Memory B cell (primary cell): ENCODE data around the gene MEG3.

Experiments
- ATAC-seq: fragments of 150-1000 bp; cut with Tn5 transposase; 2 replicates; pipeline ENCODE4 v1.10.0; 2021; ENCODE audit warnings: low read depth, mild to moderate bottlenecking, moderate library complexity
- DNase-seq, 2 donors: peaks; one replicate each; pipeline ENCODE4 v3.0.0; 2022; ENCODE audit warnings: low spot score in 2 of 2
- H3K27ac Mint-ChIP-seq: one replicate; pipeline ENCODE4 v1.8.0; 2022; ENCODE audit warnings: mild to moderate bottlenecking, moderate library complexity, mixed read lengths
- H3K27me3 Mint-ChIP-seq: one replicate; pipeline ENCODE4 v1.8.0; 2022; ENCODE audit warnings: mixed read lengths
- H3K36me3 Mint-ChIP-seq: one replicate; pipeline ENCODE4 v1.8.0; 2022; ENCODE audit warnings: mild to moderate bottlenecking, mixed read lengths
- H3K4me1 Mint-ChIP-seq: one replicate; pipeline ENCODE4 v1.8.0; 2022; ENCODE audit warnings: mixed read lengths
- H3K4me3 Mint-ChIP-seq: one replicate; pipeline ENCODE4 v1.8.0; 2022; ENCODE audit warnings: mild to moderate bottlenecking, moderate library complexity, mixed read lengths
- H3K9me3 Mint-ChIP-seq: one replicate; pipeline ENCODE4 v1.8.0; 2022; ENCODE audit warnings: mixed read lengths

Gene MEG3

GRCh38 chr14:100884456-100884855 is 58.5 kb downstream of the MEG3 start:
- Mint-ChIP-seq H3K9me3 (peaks cover 14% of the 10 kb centered on the region), H3K27me3 (peaks cover 3% of the 10 kb centered on the region), H3K4me3 (no peak overlapping the region), H3K36me3 (peaks cover 3% of the 10 kb centered on the region), H3K27ac (no peak overlapping the region), H3K4me1 (no peaks in the 10 kb centered on the region)
- no peak for ATAC-seq
- no peak for DNase-seq

- H3K4me1 Mint-ChIP-seq: no peaks in the 10 kb centered on the region
- DNase-seq (no peak), ATAC-seq (no peak)
- no peak overlapping the region for H3K27ac Mint-ChIP-seq
- peaks cover 14% of the 10 kb centered on the region for H3K9me3 Mint-ChIP-seq
- peaks cover 3% of the 10 kb centered on the region for H3K27me3 Mint-ChIP-seq
- H3K4me3 Mint-ChIP-seq: no peak overlapping the region
- peaks cover 3% of the 10 kb centered on the region for H3K36me3 Mint-ChIP-seq
Observed at GRCh38 chr14:100885196-100885595, 59.3 kb downstream of the MEG3 start.

GRCh38 chr14:100885617-100886016 is 59.7 kb downstream of the MEG3 start:
- H3K9me3 Mint-ChIP-seq: peaks cover 12% of the 10 kb centered on the region
- no peaks in the 10 kb centered on the region for H3K4me1 Mint-ChIP-seq
- H3K27ac Mint-ChIP-seq: no peak overlapping the region
- ATAC-seq (no peak), DNase-seq (no peak)
- no peak overlapping the region for H3K4me3 Mint-ChIP-seq
- peaks cover 2% of the 10 kb centered on the region for H3K36me3 Mint-ChIP-seq
- peaks cover 3% of the 10 kb centered on the region for H3K27me3 Mint-ChIP-seq

- Mint-ChIP-seq H3K27me3 (peaks cover 5% of the 10 kb centered on the region), H3K36me3 (peaks cover 2% of the 10 kb centered on the region), H3K9me3 (peaks cover 10% of the 10 kb centered on the region), H3K4me1 (no peaks in the 10 kb centered on the region), H3K4me3 (no peak overlapping the region), H3K27ac (no peak overlapping the region)
- no peak for ATAC-seq
- no peak for DNase-seq
Observed at GRCh38 chr14:100887728-100888335, 61.9 kb downstream of the MEG3 start.

GRCh38 chr14:100888789-100889315 is 62.9 kb downstream of the MEG3 start:
- DNase-seq (no peak), ATAC-seq (no peak)
- H3K36me3 Mint-ChIP-seq: peaks cover 2% of the 10 kb centered on the region
- peaks cover 8% of the 10 kb centered on the region for H3K9me3 Mint-ChIP-seq
- H3K27ac Mint-ChIP-seq: no peak overlapping the region
- peaks cover 5% of the 10 kb centered on the region for H3K27me3 Mint-ChIP-seq
- no peaks in the 10 kb centered on the region for H3K4me1 Mint-ChIP-seq
- no peak overlapping the region for H3K4me3 Mint-ChIP-seq

- H3K27ac Mint-ChIP-seq: no peak overlapping the region
- DNase-seq: no peak
- no peak overlapping the region for H3K4me3 Mint-ChIP-seq
- no peak for ATAC-seq
- no peaks in the 10 kb centered on the region for H3K36me3 Mint-ChIP-seq
- H3K9me3 Mint-ChIP-seq: peaks cover 3% of the 10 kb centered on the region
- no peaks in the 10 kb centered on the region for H3K4me1 Mint-ChIP-seq
- peaks cover 5% of the 10 kb centered on the region for H3K27me3 Mint-ChIP-seq
Observed at GRCh38 chr14:100889641-100890040, 63.7 kb downstream of the MEG3 start.

GRCh38 chr14:100890061-100890850 is 64.3 kb downstream of the MEG3 start:
- H3K9me3 Mint-ChIP-seq: peaks cover 2% of the 10 kb centered on the region
- H3K27ac Mint-ChIP-seq: no peak overlapping the region
- H3K4me3 Mint-ChIP-seq: no peak overlapping the region
- DNase-seq: no peak
- H3K36me3 Mint-ChIP-seq: no peaks in the 10 kb centered on the region
- peaks cover 10% of the 10 kb centered on the region for H3K27me3 Mint-ChIP-seq
- no peak for ATAC-seq
- no peaks in the 10 kb centered on the region for H3K4me1 Mint-ChIP-seq

DNA sequence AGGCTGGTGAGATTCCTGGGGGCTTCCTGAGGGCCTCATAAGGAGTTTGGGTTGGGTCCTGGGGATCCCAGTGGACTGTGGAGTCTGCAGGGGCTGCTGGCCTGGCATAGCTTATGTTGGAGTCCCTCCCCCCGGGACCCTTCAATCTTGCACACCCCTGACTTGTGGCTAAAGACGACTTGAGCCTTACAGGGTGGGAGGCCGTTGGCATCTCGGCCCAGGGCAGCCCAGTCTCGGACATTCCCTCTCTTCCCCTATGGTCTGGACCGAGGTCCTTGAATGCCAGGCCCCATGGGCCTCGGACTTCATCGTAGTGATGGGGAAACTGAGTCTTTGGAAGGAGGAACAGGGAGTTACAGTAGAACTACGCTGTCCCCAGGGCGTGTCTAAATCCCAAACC is 65.1 kb downstream of the MEG3 start:
- Mint-ChIP-seq H3K27me3 (peaks cover 9% of the 10 kb centered on the region), H3K9me3 (no peaks in the 10 kb centered on the region), H3K4me3 (no peak overlapping the region), H3K4me1 (no peaks in the 10 kb centered on the region), H3K27ac (no peak overlapping the region), H3K36me3 (no peaks in the 10 kb centered on the region)
- ATAC-seq: no peak
- no peak for DNase-seq

DNA sequence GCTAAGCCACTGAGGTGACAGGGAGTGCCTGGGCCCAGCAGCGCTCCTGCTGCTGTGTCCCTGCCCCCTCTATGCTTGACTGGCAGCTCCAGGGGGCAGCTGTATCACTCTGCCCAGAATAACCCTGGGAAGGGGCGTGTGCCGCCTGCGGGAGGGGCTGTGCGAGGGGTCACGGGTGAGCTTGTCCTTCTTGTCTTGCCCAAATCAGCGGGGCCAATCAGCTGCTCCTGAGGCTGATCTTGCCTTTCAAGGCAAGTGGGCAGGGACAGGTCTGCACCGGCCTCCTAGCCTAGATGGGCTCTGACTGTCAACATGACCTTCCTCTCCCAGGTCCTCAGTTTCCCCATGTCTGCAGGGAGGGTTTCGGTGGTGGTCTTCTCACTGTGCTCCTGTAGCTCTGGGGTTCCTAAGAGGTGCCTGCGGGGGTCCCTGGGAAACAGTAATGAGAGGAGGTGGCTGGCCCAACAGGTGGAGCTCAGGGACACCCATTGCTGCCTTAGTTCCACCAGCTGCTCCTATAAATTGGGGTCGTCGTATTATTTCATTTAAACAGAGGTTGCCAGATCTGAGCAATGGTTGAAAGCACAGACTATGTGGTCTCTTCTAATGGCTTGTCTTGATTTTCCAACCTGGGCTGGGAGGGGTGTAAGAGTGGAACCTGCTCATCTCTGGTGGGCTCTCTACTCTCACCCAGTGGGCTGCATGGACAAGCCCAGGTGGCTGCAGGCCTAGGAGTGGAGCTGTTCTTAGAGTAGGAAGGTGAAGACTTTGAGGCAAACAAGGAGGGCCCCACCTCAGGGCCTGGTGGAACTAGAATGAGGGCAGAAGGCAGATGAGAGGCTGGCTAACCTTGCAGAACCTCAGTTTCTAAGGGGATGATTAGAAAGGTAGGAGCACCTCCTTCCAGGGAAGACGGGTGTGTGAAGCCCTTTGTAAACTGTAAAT is 65.9 kb downstream of the MEG3 start:
- Mint-ChIP-seq H3K4me3 (no peak overlapping the region), H3K4me1 (no peaks in the 10 kb centered on the region), H3K27ac (no peak overlapping the region), H3K9me3 (no peaks in the 10 kb centered on the region), H3K27me3 (peaks cover 9% of the 10 kb centered on the region), H3K36me3 (no peaks in the 10 kb centered on the region)
- DNase-seq (no peak), ATAC-seq (no peak)

GRCh38 chr14:100892496-100893227 is 66.7 kb downstream of the MEG3 start:
- peaks cover 9% of the 10 kb centered on the region for H3K27me3 Mint-ChIP-seq
- H3K9me3 Mint-ChIP-seq: no peaks in the 10 kb centered on the region
- DNase-seq (no peak), ATAC-seq (no peak)
- no peak overlapping the region for H3K27ac Mint-ChIP-seq
- no peaks in the 10 kb centered on the region for H3K4me1 Mint-ChIP-seq
- H3K36me3 Mint-ChIP-seq: no peaks in the 10 kb centered on the region
- no peak overlapping the region for H3K4me3 Mint-ChIP-seq

- H3K9me3 Mint-ChIP-seq: no peaks in the 10 kb centered on the region
- no peak for DNase-seq
- H3K4me1 Mint-ChIP-seq: no peaks in the 10 kb centered on the region
- no peaks in the 10 kb centered on the region for H3K36me3 Mint-ChIP-seq
- no peak overlapping the region for H3K27ac Mint-ChIP-seq
- no peak overlapping the region for H3K4me3 Mint-ChIP-seq
- H3K27me3 Mint-ChIP-seq: peaks cover 8% of the 10 kb centered on the region
- ATAC-seq: no peak
Observed at GRCh38 chr14:100893228-100893601, 67.3 kb downstream of the MEG3 start.

DNA sequence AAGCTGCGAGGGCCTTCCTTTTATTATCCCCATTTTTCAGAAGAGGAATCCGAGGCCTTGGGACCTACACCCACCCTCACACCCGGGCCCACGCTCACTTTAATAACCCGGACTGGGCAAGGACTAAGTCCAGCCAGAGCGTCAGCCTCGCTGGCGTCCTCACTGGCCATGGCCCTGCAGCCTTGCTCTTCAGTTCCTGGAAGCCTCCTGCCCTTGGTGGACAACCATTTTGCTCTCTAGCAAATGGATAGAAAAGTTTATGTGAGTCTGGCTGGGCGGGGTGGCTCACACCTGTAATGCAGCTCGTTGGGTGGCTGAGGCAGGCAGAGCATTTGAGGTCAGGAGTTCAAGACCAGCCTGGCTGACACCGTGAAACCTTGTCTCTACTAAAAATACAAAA is 67.8 kb downstream of the MEG3 start:
- no peak for ATAC-seq
- H3K4me3 Mint-ChIP-seq: no peak overlapping the region
- peaks cover 8% of the 10 kb centered on the region for H3K27me3 Mint-ChIP-seq
- no peak overlapping the region for H3K27ac Mint-ChIP-seq
- H3K4me1 Mint-ChIP-seq: no peaks in the 10 kb centered on the region
- H3K36me3 Mint-ChIP-seq: no peaks in the 10 kb centered on the region
- H3K9me3 Mint-ChIP-seq: no peaks in the 10 kb centered on the region
- DNase-seq: no peak

GRCh38 chr14:100894416-100894815 is 68.5 kb downstream of the MEG3 start:
- Mint-ChIP-seq H3K36me3 (no peaks in the 10 kb centered on the region), H3K27me3 (peaks cover 10% of the 10 kb centered on the region), H3K9me3 (no peaks in the 10 kb centered on the region), H3K4me1 (no peaks in the 10 kb centered on the region), H3K27ac (no peak overlapping the region), H3K4me3 (no peak overlapping the region)
- ATAC-seq (no peak), DNase-seq (no peak)
